Fibroblast of skin of back (primary cell): Measurements from ENCODE around the gene MMP14. TPM values are rescaled to one million over a fixed set of nuclear protein-coding genes. Genes with fewer than 3 reads are reported as not detected.
"Not testable (repeated sequence)": the region's sequence is repeated elsewhere in the genome, so short reads cannot be mapped to it uniquely, and the experiment has no call there.

Experiments
- DNase-seq: peaks from one replicate; pipeline ENCODE4 v3.0.0-alpha.2; 2013
- polyA plus RNA-seq, 2 experiments: library from polyadenylated mRNA; unstranded; fragments of 120-200 nt; gene quantifications; one replicate each; pipeline ENCODE4 v1.2.1, GENCODE V29; 2013; ENCODE audit not compliant: insufficient read length in 2 of 2

MMP14 gene
- polyA plus RNA-seq (2013, experiment 1 of 2; ENCODE audit: insufficient read length) = 431 TPM
- 434 TPM for polyA plus RNA-seq (2013, experiment 2 of 2; ENCODE audit: insufficient read length)

DNA sequence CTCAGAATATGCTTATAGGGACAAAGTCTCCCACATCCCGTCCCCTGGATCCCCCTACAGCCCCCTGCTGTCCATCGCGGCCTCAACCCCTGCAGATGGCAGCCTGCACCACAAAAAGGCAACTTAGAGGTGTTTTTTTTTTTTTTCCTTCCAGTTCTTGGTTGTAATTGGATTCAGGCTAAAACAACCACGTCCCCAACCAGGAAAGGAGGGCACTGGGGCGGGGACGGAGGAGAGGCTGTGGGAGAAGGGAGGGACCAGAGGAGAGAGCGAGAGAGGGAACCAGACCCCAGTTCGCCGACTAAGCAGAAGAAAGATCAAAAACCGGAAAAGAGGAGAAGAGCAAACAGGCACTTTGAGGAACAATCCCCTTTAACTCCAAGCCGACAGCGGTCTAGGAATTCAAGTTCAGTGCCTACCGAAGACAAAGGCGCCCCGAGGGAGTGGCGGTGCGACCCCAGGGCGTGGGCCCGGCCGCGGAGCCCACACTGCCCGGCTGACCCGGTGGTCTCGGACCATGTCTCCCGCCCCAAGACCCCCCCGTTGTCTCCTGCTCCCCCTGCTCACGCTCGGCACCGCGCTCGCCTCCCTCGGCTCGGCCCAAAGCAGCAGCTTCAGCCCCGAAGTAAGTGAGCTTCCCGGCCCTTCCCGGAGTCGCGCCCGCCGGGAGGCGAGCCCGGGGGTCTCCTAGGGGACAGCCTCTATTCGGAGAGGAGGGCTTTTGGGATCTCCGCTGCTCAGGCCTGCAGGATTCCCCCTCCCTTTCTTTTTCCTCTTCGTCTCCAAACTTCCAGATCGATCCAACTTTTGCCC is at the start of gene MMP14:
Gene MMP14 (plus strand): TSS at position 285 of the 813 bp plus-strand sequence. CDS start 233 bp downstream, at position 518.
- peak; percentile 93 for DNase-seq

DNA sequence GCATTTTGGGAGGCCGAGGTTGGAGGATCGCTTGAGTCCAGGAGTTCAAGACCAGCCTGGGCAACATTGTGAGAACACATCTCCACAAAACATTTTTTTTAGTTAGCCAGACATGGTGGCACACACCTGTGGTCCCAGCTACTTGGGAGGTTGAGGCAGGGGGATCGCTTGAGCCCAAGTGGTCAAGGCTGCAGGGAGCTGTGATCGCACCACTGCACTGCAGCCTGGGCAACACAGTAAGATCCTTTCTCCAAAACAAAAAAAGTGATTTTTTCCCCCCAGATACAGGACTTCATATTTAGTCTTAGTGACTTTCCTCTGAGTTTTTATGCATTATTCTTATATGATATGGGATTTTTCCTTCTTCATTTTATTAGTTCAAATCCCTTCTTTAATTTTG is 49.7 kb upstream of the MMP14 start:
- no peak for DNase-seq

GRCh38 chr14:22791301-22791700 is 45.1 kb upstream of the MMP14 start:
- peak; percentile 53 for DNase-seq

DNA sequence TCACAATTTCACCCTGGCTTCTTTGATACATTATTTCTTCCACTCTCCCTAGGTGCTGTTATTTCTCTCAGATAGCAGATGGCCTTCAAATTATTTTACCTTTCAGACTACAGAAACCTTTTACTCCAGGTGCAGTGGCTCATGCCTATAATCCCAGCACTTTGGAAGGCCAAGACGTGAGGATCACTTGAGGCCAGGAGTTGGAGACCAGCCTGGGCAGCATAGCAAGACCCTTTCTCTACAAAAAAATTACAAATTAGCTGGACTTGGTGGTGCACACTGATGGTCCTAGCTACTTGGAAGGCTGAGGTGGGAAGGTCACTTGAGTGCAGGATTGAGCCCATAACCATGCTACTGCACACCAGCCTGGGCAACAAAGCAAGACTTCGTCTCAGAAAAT is 44.2 kb upstream of the MMP14 start:
- DNase-seq = no peak

DNA sequence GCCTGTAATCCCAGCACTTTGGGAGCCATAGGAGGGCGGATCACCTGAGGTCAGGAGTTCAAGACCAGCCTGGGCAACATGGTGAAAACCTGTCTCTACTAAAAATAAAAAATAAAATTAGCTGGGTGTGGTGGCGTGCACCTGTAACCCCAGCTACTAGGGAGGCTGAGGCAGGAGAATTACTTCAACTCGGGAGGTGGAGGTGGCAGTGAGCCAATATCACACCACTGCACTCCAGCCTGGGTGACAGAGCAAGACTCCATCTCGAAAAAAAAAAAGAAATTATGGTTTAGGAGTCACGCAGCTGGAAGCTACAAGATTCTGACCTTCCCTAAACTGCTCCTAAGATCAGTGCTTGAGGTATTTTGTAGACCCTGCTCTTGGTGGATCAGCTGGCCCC is 42.8 kb upstream of the MMP14 start:
- not testable (repeated sequence) for DNase-seq

- no peak for DNase-seq
These were observed 42.4 kb upstream of the MMP14 start for GRCh38 chr14:22793976-22794375.

DNA sequence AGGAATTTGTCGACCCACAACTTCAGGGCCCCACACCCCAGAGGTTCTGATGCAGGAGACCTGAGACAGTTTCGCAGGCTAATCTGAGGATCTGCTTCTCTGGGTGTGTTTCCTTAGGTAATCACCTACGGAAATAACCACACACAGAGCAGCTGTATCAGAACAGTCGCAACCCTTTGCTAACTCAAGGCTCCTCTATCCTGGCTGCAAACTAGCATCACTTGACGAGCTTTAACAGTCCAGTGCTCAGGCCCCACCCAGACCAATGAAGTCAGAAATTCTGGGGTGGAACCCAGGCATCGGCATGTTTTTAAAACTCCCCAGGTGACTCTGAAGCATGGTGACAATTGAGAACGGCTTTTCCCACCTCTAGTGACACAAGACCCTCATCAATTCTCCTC is 41.8 kb upstream of the MMP14 start:
- no peak for DNase-seq

DNA sequence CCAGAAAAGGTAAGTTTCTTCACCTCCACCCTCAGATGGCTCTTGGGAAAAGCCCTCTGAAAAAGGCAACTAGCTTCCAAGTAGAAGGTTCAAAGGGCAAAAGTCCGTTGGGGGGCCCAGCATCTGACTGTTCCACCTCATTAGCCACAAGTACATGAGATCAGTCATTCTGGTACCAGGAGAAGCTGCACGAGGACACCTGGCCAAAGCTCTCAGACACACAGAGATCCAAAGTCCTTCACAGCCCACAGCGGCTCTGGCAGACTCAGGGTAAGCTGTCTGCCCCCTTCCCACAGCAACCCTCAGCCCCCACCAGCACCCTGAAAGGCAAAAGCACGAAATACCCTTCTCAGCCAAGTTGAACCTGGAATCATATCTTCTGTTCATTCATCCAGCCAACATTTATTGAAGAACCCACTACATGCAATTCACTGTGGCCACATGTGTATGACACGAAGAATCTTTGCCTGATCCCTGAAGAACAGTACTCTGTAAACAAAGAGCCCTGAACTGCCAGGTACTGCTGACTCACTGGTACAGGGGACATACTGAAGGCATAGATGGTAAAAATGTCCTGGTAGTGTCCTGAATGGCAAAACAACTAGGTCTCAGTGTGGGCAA is 40.2 kb upstream of the MMP14 start:
- no peak for DNase-seq

GRCh38 chr14:22797017-22797917 is 39.1 kb upstream of the MMP14 start:
- DNase-seq = no peak

DNA sequence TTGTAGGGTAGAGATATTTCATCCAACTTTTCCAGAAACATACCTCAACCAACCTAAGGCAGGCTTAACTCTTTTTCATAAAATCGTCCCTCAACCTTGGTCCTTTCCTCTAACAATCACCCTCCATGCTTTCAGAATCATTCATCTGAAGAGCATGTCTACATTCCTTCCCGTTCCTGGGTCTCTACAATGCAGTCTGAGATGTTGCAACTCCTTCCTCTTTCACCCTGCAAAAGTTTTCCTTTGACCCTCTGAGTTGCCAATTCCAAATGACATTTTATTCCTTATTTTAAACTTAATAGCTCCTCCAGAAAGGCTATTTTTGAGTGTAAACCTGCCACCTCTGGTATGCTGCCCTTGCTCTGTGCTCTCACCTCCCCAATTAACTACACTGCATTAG is 37.9 kb upstream of the MMP14 start:
- DNase-seq = no peak

DNA sequence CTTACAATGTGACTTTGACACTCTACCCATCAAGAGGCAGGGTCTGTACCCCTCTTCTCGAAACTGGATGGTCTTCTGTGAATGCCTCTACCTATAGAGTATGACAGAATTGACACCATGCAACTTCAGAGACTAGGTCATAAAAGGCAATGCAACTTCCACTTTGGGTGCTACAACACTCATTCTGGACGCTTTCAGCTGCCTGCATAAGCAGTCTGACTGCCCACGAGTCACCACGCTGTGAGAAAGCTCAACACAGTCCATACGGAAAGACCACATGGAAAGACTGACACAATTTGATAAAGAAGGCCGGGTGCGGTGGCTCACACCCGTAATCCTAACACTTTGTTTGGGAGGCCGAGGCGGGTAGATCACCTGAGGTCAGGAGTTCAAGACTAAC is 36.0 kb upstream of the MMP14 start:
- DNase-seq = no peak

GRCh38 chr14:22801716-22802115 is 34.7 kb upstream of the MMP14 start:
- DNase-seq = no peak

DNA sequence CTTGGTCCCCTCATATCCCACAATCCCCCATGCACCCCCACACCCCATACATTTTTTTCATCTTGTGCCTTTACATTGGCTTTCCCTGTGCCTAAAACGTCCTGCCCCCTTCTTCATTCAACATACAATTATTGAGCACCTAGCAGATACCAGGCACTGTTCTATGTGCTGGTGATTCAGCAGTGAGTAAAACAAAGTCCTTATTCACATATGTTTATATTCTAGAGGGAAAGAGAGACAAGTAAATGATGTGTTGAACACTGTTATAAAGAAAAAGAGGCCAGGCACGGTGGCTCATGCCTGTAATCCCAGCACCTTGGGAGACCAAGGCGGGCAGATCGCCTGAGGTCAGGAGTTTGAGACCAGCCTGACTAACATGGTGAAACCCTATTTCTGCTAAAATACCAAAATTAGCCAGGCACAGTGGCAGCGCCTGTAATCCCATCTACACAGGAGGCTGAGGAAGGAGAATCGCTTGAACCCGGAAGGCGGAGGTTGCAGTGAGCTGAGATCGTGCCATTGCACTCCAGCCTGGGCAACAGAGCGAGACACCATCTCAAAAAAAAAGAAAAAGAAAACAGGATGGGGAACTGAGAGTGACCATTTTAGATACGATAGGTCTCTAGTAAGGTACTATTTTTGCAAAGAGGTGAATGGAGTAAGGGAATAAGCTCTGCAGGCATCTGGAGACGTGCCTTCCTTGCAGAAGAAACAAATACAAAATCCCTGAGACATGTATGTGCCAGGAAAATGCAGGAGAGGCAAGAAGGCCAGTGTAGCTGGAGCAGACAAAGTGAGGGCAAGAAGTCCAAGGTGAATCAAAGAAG is 33.3 kb upstream of the MMP14 start:
- DNase-seq = no peak

- no peak for DNase-seq
These were observed 32.8 kb upstream of the MMP14 start for GRCh38 chr14:22803687-22803974.

DNA sequence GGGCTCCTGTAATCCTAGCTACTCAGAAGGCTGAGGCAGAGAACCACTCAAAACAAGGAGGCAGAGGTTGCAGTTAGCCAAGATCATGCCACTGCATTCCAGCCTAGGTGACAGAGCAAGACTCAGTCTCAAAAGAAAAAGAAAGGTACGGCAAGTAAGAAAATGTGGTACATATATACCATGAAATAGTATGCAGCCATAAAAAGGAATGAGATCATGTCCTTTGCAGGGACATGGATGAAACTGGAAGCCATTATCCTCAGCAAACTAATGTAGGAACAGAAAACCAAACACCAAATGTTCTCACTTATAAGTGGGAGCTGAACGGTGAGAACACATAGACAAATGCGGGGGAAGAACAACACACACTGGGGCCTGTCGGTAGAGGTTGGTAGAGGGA is 31.1 kb upstream of the MMP14 start:
- DNase-seq = not testable (repeated sequence)

GRCh38 chr14:22807432-22808087 is 28.8 kb upstream of the MMP14 start:
- DNase-seq = no peak

GRCh38 chr14:22808388-22809209 is 27.8 kb upstream of the MMP14 start:
- no peak for DNase-seq

GRCh38 chr14:22811722-22812121 is 24.7 kb upstream of the MMP14 start:
- DNase-seq = peak; percentile 15

GRCh38 chr14:22812744-22813143 is 23.6 kb upstream of the MMP14 start:
- no peak for DNase-seq

GRCh38 chr14:22813145-22813544 is 23.2 kb upstream of the MMP14 start:
- no peak for DNase-seq

DNA sequence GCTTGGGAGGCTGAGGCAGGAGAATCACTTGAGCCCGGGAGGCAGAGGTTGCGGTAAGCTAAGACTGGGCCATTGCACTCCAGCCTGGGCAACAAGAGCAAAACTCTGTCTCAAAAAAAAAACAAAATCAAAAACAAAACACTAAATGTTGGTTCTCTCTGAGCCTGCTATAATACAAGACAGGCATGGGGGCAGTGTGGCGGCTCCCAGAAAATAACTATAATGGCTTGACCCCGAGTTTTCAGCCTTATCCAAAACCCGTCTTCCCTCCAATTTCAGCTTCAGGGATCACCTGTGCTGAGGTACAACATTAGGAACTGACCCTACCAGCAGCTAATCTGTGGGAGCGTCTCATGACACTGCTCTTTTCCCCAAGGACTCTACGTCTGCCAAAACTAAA is 22.0 kb upstream of the MMP14 start:
- no peak for DNase-seq
